Measurements from ENCODE around the gene GIPC1.

Gene GIPC1

GRCh38 chr19:14441041-14441938 is 54.6 kb downstream of the GIPC1 start:
- H3K4me3 ChIP-seq (ENCODE audit: low read depth, low read length), result peak overlapping the region; percentile 80
- no peak for TF ChIP-seq CTCF (IDR thresholded peaks at IDR 0.05; ENCODE audit: insufficient read depth, low read depth, low read length, missing control alignments)
- DNase-seq (ENCODE audit: low read depth), result no peak

- peak; percentile 88 for DNase-seq (ENCODE audit: low read depth)
- no peak for TF ChIP-seq CTCF (IDR thresholded peaks at IDR 0.05; ENCODE audit: insufficient read depth, low read depth, low read length, missing control alignments)
- peak overlapping the region; percentile 80 for H3K4me3 ChIP-seq (ENCODE audit: low read depth, low read length)
These were observed 55.9 kb downstream of the GIPC1 start for GRCh38 chr19:14440049-14440448.

GRCh38 chr19:14439014-14439413 is 56.9 kb downstream of the GIPC1 start:
- DNase-seq (ENCODE audit: low read depth), result no peak
- no peak for TF ChIP-seq CTCF (IDR thresholded peaks at IDR 0.05; ENCODE audit: insufficient read depth, low read depth, low read length, missing control alignments)
- no peak overlapping the region for H3K4me3 ChIP-seq (ENCODE audit: low read depth, low read length)

- DNase-seq (ENCODE audit: low read depth), result no peak
- TF ChIP-seq CTCF (IDR thresholded peaks at IDR 0.05; ENCODE audit: insufficient read depth, low read depth, low read length, missing control alignments), result no peak
These were observed 58.3 kb downstream of the GIPC1 start for GRCh38 chr19:14437578-14438140.

GRCh38 chr19:14435320-14436050 is 60.4 kb downstream of the GIPC1 start:
- H3K4me3 ChIP-seq (ENCODE audit: low read depth, low read length), result no peak overlapping the region
- no peak for TF ChIP-seq CTCF (IDR thresholded peaks at IDR 0.05; ENCODE audit: insufficient read depth, low read depth, low read length, missing control alignments)
- DNase-seq (ENCODE audit: low read depth), result no peak

More at GRCh38 chr19:14437578-14438140, 58.3 kb downstream of the GIPC1 start:
- H3K4me3 ChIP-seq (ENCODE audit: low read depth, low read length), result no peak overlapping the region

GRCh38 chr19:14434543-14435319 is 61.2 kb downstream of the GIPC1 start:
- TF ChIP-seq CTCF (IDR thresholded peaks at IDR 0.05; ENCODE audit: insufficient read depth, low read depth, low read length, missing control alignments), result no peak
- no peak overlapping the region for H3K4me3 ChIP-seq (ENCODE audit: low read depth, low read length)
- no peak for DNase-seq (ENCODE audit: low read depth)

Data from GM12865 (cell line).